Gastroesophageal sphincter (tissue), 4 donors: ENCODE measurements around the gene CPT1B. TPM values are rescaled to one million over a fixed set of nuclear protein-coding genes. Genes with fewer than 3 reads are reported as not detected.
A peak's percentile ranks its signal among the peaks of the same experiment; 100 is the strongest.

ENCODE experiments used
- ATAC-seq: fragments of 150-250 bp; one replicate; pipeline ENCODE4 v1.9.1; 2016; ENCODE audit warnings: mild to moderate bottlenecking, moderate library complexity
- H3K27ac ChIP-seq, 4 donors: fragments of 200-600 bp; sonication (generic) in 3 of 4; 1 replicate in 3 of 4; 2 replicates in 1 of 4; pipeline ENCODE4 v1.5.1; 2016 to 2019
- H3K27me3 ChIP-seq: fragments of 200-600 bp; sonication (generic); one replicate; pipeline ENCODE4 v1.5.1; 2019
- H3K36me3 ChIP-seq, 2 donors: fragments of 200-600 bp; sonication (generic); one replicate each; pipeline ENCODE4 v1.5.1; 2019; ENCODE audit warnings: control low read depth in 1 of 2
- H3K4me1 ChIP-seq, 3 donors: fragments of 200-600 bp; sonication (generic); 1 replicate in 2 of 3; 2 replicates in 1 of 3; pipeline ENCODE4 v1.5.1; 2016 to 2019; ENCODE audit warnings: control low read depth in 2 of 3
- H3K4me3 ChIP-seq, 2 donors: fragments of 200-600 bp; sonication (generic); one replicate each; pipeline ENCODE4 v1.5.1; 2019; ENCODE audit warnings: mild to moderate bottlenecking in 1 of 2, moderate library complexity in 1 of 2
- H3K9me3 ChIP-seq, 3 donors: fragments of 200-600 bp; sonication (generic); one replicate each; pipeline ENCODE4 v1.5.1; 2017 to 2019; ENCODE audit warnings: control low read depth in 2 of 3
- CTCF ChIP-seq, 4 experiments: fragments of 200-600 bp in 2 of 4; fragments of 450-650 bp in 2 of 4; sonication (generic) in 1 of 4; IDR thresholded peaks; one replicate each; pipeline ENCODE4 v1.5.1; 2017 to 2019; ENCODE audit warnings: antibody characterized with exemption in 4 of 4, mild to moderate bottlenecking in 2 of 4, moderate library complexity in 2 of 4
- EP300 ChIP-seq: sonication (generic); formaldehyde crosslinking; IDR thresholded peaks from one replicate; pipeline ENCODE4 v1.6.1; 2017; ENCODE audit warnings: antibody characterized with exemption, mild to moderate bottlenecking
- POLR2A ChIP-seq, 2 donors: fragments of 450-650 bp; IDR thresholded peaks; one replicate each; pipeline ENCODE4 v1.6.1; 2017; ENCODE audit warnings: antibody characterized with exemption in 2 of 2, mild to moderate bottlenecking in 2 of 2, moderate library complexity in 1 of 2
- POLR2AphosphoS5 ChIP-seq: sonication (generic); formaldehyde crosslinking; IDR thresholded peaks from one replicate; pipeline ENCODE4 v1.6.1; 2017; ENCODE audit warnings: antibody characterized with exemption
- WGBS, 2 donors: methylation state at CpG; one replicate each; pipeline ENCODE4 v1.1.5; 2018; ENCODE audit warnings: low coverage in 1 of 2; 5-methylcytosine and 5-hydroxymethylcytosine counted together
- total RNA-seq, 4 donors: library from RNA; depleted of rRNA; stranded (reverse); fragments of >200 nt; gene quantifications; one replicate each; pipeline ENCODE4 v1.1.0, GENCODE V29; 2016

The CPT1B gene
- total RNA-seq, 4 donors from 2014 or later: 3.1 to 13.4 (median 6.5) TPM

DNA sequence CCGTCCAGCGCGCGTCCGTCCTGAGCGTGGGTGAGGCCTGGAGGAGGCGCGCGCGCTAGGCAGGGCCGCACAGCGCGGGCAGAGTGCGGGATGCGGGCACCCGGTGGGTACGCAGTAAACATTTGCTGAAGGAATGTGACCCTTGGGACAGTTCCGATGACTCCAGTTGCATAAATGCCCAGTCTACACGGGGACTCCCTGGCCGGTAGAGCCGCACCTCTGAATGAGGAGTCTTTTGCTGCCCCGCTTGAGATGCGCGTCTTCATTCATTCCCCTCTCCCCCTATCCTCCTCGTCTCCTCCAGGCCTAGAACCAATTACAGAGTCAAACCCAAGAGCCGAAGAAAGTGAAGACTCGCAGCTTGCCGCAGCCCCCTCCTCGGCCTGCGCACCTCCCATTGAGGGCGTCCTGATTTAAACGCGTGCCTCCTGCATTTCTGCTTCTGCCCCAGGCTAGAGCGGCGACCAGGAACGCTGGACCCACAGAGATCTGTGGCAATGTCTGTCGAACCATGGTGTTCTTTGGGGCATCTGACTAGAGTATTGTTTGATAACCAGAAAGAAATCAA, 5.2 kb upstream of the CPT1B start:
- no peaks in the 10 kb centered on the region for H3K9me3 ChIP-seq
- H3K36me3 ChIP-seq: peaks cover 0 to 8% of the 10 kb centered on the region in 2 donors
- TF ChIP-seq POLR2A (IDR thresholded peaks at IDR 0.05) (no peak), POLR2AphosphoS5 (no peak), EP300 (no peak), CTCF (IDR thresholded peaks at IDR 0.05) (peak in 1 of 4 experiments; percentile 25)
- peak overlapping the region; percentile 1 to 100 (median 98) for H3K27ac ChIP-seq
- peak; percentile 38 for ATAC-seq
- H3K27me3 ChIP-seq: no peaks in the 10 kb centered on the region
- WGBS, 2 donors: 15% methylated on average over 12 of the region's 37 CpGs; no CpG with 5 or more reads in 1 of the 2 donors
- peak overlapping the region; percentile 55 to 96 for H3K4me3 ChIP-seq
- H3K4me1 ChIP-seq: peaks cover 0 to 35% (median 24%) of the 10 kb centered on the region in 3 donors

- Histone ChIP-seq H3K27me3 (peaks cover 4% of the 10 kb centered on the region), H3K36me3 (peaks cover 0 to 8% of the 10 kb centered on the region in 2 donors), H3K9me3 (no peaks in the 10 kb centered on the region), H3K27ac (peak within 1 kb of the TSS; percentile 81 to 100 (median 98)), H3K4me3 (peak within 1 kb of the TSS; percentile 55 to 96), H3K4me1 (peaks cover 0 to 42% (median 29%) of the 10 kb centered on the region in 3 donors)
- ATAC-seq: peak; percentile 96
- TF ChIP-seq CTCF (IDR thresholded peaks at IDR 0.05) (peak in 1 of 4 experiments; percentile 11), POLR2AphosphoS5 (peak; percentile 57), POLR2A (IDR thresholded peaks at IDR 0.05) (peak; percentile 84), EP300 (no peak)
- no CpG with 5 or more reads among the region's 96 CpGs for WGBS, 2 donors
These were observed 4.5 kb upstream of the CPT1B start, which contains the start of gene CHKB for GRCh38 chr22:50582493-50583293. TSS of gene CHKB (minus strand) at chr22:50582849. CDS start at chr22:50582781, 68 bp downstream.

- no peak for ATAC-seq
- H3K27me3 ChIP-seq: peaks cover 4% of the 10 kb centered on the region
- no peaks in the 10 kb centered on the region for H3K9me3 ChIP-seq
- 20 to 40% methylated on average over 1 to 2 of the region's 39 CpGs for WGBS, 2 donors
- H3K27ac ChIP-seq: peak overlapping the region; percentile 81 to 100 (median 98)
- TF ChIP-seq CTCF (IDR thresholded peaks at IDR 0.05): no peak
- no peak for TF ChIP-seq POLR2A (IDR thresholded peaks at IDR 0.05)
- no peak for TF ChIP-seq EP300
- TF ChIP-seq POLR2AphosphoS5: no peak
- H3K36me3 ChIP-seq: peaks cover 0 to 8% of the 10 kb centered on the region in 2 donors
- H3K4me1 ChIP-seq: peaks cover 0 to 49% (median 29%) of the 10 kb centered on the region in 3 donors
- peak overlapping the region; percentile 51 to 96 for H3K4me3 ChIP-seq
These were observed 3.8 kb upstream of the CPT1B start for GRCh38 chr22:50581950-50582492.

GRCh38 chr22:50581031-50581949, 3.1 kb upstream of the CPT1B start:
- no peak for TF ChIP-seq EP300
- no peak for TF ChIP-seq POLR2A (IDR thresholded peaks at IDR 0.05)
- TF ChIP-seq POLR2AphosphoS5: no peak
- no peak for TF ChIP-seq CTCF (IDR thresholded peaks at IDR 0.05)

More at GRCh38 chr22:50581031-50581949, 3.1 kb upstream of the CPT1B start:
- H3K36me3 ChIP-seq: peaks cover 0 to 8% of the 10 kb centered on the region in 2 donors
- H3K9me3 ChIP-seq: no peaks in the 10 kb centered on the region
- H3K27ac ChIP-seq: peak overlapping the region in 3 of 4 donors; percentile 97 to 100 (median 99)
- H3K4me1 ChIP-seq: peaks cover 0 to 50% (median 29%) of the 10 kb centered on the region in 3 donors
- 73 to 90% methylated on average over 3 to 6 of the region's 22 CpGs for WGBS, 2 donors
- peaks cover 4% of the 10 kb centered on the region for H3K27me3 ChIP-seq
- no peak for ATAC-seq
- H3K4me3 ChIP-seq: peak overlapping the region; percentile 51 to 96
